GM21526 (cell line): ENCODE data around the gene RALGPS1.

ENCODE experiments used
- ATAC-seq: cut with Tn5 transposase; IDR thresholded peaks from one replicate; pipeline ENCODE4 v1.9.1; 2021; ENCODE audit warnings: moderate library complexity; ENCODE audit not compliant: unreplicated experiment, low FRiP score

RALGPS1 gene

GRCh38 chr9:127045148-127045547 lies 130.6 kb downstream of the RALGPS1 start:
- no peak for ATAC-seq

- no peak for ATAC-seq
Measured at GRCh38 chr9:127047971-127048370, 133.4 kb downstream of the RALGPS1 start.

- ATAC-seq: no peak
Measured at GRCh38 chr9:127049044-127049443, 134.5 kb downstream of the RALGPS1 start.

GRCh38 chr9:127049581-127049980 lies 135.0 kb downstream of the RALGPS1 start:
- ATAC-seq: no peak

GRCh38 chr9:127050152-127050551 lies 135.6 kb downstream of the RALGPS1 start:
- no peak for ATAC-seq

GRCh38 chr9:127050591-127051001 lies 136.0 kb downstream of the RALGPS1 start:
- ATAC-seq: no peak

- ATAC-seq: no peak
Measured at GRCh38 chr9:127051881-127052595, 137.5 kb downstream of the RALGPS1 start.

- no peak for ATAC-seq
Measured at GRCh38 chr9:127053057-127053821, 138.7 kb downstream of the RALGPS1 start.

- ATAC-seq: no peak
Measured at GRCh38 chr9:127053960-127054359, 139.4 kb downstream of the RALGPS1 start.

- ATAC-seq: no peak
Measured at GRCh38 chr9:127055745-127056402, 141.3 kb downstream of the RALGPS1 start.

- ATAC-seq: no peak
Measured at GRCh38 chr9:127056446-127056845, 141.9 kb downstream of the RALGPS1 start.

GRCh38 chr9:127058011-127058644 lies 143.5 kb downstream of the RALGPS1 start:
- ATAC-seq: no peak

GRCh38 chr9:127058645-127059021 lies 144.1 kb downstream of the RALGPS1 start:
- no peak for ATAC-seq

GRCh38 chr9:127059030-127059429 lies 144.4 kb downstream of the RALGPS1 start:
- no peak for ATAC-seq

GRCh38 chr9:127059765-127060361 lies 145.3 kb downstream of the RALGPS1 start:
- no peak for ATAC-seq

GRCh38 chr9:127061411-127061810 lies 146.8 kb downstream of the RALGPS1 start:
- ATAC-seq: no peak

- no peak for ATAC-seq
Measured at GRCh38 chr9:127064335-127064734, 149.8 kb downstream of the RALGPS1 start.

GRCh38 chr9:127065592-127065991 lies 151.0 kb downstream of the RALGPS1 start:
- ATAC-seq: no peak

GRCh38 chr9:127066060-127066850 lies 151.7 kb downstream of the RALGPS1 start:
- no peak for ATAC-seq

- no peak for ATAC-seq
Measured at GRCh38 chr9:127066851-127067136, 152.2 kb downstream of the RALGPS1 start.
